ENCODE data around the gene RAC2.

The RAC2 gene

GRCh38 chr22:37277384-37277783 is 33.3 kb upstream of the RAC2 start:
- DNase-seq (ENCODE audit: low read depth) = no peak
- TF ChIP-seq CTCF (IDR thresholded peaks at IDR 0.05; ENCODE audit: control insufficient read depth, insufficient read depth, low read depth, low read length, missing control alignments) = no peak
- no peak overlapping the region for H3K4me3 ChIP-seq (ENCODE audit: control insufficient read depth, low read depth, low read length)

GRCh38 chr22:37276776-37277175 is 32.7 kb upstream of the RAC2 start:
- no peak overlapping the region for H3K4me3 ChIP-seq (ENCODE audit: control insufficient read depth, low read depth, low read length)
- DNase-seq (ENCODE audit: low read depth) = no peak
- no peak for TF ChIP-seq CTCF (IDR thresholded peaks at IDR 0.05; ENCODE audit: control insufficient read depth, insufficient read depth, low read depth, low read length, missing control alignments)

GRCh38 chr22:37275622-37276021 is 31.6 kb upstream of the RAC2 start:
- DNase-seq (ENCODE audit: low read depth) = no peak
- H3K4me3 ChIP-seq (ENCODE audit: control insufficient read depth, low read depth, low read length) = no peak overlapping the region
- TF ChIP-seq CTCF (IDR thresholded peaks at IDR 0.05; ENCODE audit: control insufficient read depth, insufficient read depth, low read depth, low read length, missing control alignments) = no peak

GRCh38 chr22:37275134-37275533 is 31.1 kb upstream of the RAC2 start:
- TF ChIP-seq CTCF (IDR thresholded peaks at IDR 0.05; ENCODE audit: control insufficient read depth, insufficient read depth, low read depth, low read length, missing control alignments) = no peak
- no peak overlapping the region for H3K4me3 ChIP-seq (ENCODE audit: control insufficient read depth, low read depth, low read length)
- no peak for DNase-seq (ENCODE audit: low read depth)

- no peak for TF ChIP-seq CTCF (IDR thresholded peaks at IDR 0.05; ENCODE audit: control insufficient read depth, insufficient read depth, low read depth, low read length, missing control alignments)
- H3K4me3 ChIP-seq (ENCODE audit: control insufficient read depth, low read depth, low read length) = no peak overlapping the region
- no peak for DNase-seq (ENCODE audit: low read depth)
Measured at GRCh38 chr22:37274380-37274862, 30.4 kb upstream of the RAC2 start.

- no peak overlapping the region for H3K4me3 ChIP-seq (ENCODE audit: control insufficient read depth, low read depth, low read length)
- TF ChIP-seq CTCF (IDR thresholded peaks at IDR 0.05; ENCODE audit: control insufficient read depth, insufficient read depth, low read depth, low read length, missing control alignments) = no peak
- DNase-seq (ENCODE audit: low read depth) = no peak
Measured at GRCh38 chr22:37273846-37274225, 29.8 kb upstream of the RAC2 start.

Measured in AG09309 (cell line).